NCI-H1417 (cell line): ENCODE data around the gene HEXA.
"Not testable (repeated sequence)": the region's sequence is repeated elsewhere in the genome, so short reads cannot be mapped to it uniquely, and the experiment has no call there.

ENCODE experiments used
- DNase-seq, 3 experiments: peaks; one replicate each; lab custom pipeline; 2025; lab: John Stamatoyannopoulos, UW

HEXA gene

DNA sequence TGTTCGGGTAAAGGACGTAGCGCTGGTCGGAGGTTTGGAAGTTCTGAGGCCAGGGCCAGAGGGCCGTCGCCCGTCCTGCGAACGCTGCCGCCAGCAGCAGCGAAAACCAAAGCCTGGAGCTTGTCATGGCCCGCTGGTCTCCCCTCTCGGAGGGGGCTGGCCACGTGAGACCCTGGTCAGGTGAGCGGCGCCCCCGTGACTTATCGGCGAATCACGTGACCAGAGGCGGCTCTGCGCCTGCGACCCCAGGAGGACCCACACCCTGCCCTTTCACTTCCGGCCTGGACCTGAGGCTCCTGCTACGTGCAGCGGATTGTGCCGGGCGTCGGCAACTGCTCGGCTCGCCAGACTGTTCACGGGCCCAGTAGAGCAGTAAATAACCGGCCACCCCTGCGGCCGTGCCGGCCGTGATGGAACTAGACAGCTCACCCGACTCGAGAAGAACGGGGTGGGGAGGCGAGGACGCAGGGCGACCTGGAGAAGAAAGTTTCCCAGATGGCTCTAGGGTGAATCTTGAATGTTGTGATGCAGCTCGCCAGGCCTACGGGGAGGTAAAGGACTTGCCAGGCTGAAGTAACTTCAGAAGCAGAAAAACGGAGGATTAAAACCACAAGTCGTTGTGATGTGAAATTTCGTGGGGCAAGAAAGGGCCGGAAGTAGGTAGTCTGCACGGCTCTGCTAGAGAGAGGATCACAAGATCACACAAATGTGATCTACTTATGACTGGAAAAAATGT, at the start of gene HEXA:
Gene HEXA (minus strand): TSS at position 169 of the 736 bp plus-strand sequence. CDS start 42 bp downstream, at position 127.
- peak; percentile 97 to 98 (median 98) for DNase-seq

DNA sequence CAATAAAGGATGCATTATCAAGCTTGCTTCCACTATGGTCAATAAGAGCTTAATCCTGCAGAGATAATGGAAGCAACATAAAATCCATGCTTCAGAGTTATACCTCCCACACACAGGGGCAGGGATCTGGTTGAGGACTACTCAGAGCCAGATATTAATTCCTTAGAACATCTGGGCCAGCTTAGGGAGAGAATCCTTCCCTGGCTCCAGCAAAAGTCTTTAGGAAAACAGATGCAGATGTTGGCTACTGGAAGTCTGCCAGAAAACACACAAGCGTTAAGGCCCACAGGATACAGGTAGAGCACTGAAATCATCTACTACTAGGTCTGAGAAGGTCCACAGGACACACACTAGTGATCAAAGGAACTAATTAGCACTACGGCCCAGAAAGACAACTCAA, 47.4 kb upstream of the HEXA start:
- DNase-seq, result no peak

DNA sequence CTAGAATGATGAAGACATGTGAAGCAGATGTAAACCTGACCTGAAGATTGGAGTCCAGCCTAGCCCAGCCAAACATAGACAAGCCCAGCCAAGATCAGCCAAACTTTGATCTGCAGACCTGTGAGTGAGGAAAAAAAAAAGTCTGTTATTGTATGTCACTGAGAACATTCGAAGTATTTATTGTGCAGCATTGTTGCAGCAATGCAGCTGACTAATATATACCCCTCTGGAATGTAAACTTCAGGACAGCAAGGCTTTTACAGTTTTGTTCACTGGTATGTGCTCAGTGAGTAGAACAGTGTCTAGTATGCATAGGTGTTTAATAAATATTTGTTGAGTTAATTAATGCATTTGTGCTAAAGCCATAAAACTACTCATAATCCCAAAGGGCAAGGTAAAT, 45.7 kb upstream of the HEXA start:
- no peak for DNase-seq

DNA sequence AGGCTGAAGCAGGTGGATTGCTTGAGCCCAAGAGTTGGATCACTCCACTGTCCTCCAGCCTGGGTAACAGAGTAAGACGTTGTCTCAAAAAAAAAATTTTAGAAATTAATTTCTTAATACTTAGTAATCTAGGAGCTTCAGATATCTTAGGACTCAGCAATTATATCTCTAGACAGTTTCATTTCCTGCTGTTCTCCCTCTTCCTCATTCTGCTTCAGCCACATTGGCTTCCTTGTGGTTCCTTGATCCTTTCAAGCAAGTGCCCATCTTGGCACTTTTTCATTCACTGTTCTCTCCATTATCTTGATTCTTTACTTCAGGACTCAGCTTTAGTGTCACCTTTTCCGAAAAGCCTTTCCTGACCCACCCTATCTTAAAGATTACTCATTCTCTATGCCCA, 44.8 kb upstream of the HEXA start:
- DNase-seq, result no peak

DNA sequence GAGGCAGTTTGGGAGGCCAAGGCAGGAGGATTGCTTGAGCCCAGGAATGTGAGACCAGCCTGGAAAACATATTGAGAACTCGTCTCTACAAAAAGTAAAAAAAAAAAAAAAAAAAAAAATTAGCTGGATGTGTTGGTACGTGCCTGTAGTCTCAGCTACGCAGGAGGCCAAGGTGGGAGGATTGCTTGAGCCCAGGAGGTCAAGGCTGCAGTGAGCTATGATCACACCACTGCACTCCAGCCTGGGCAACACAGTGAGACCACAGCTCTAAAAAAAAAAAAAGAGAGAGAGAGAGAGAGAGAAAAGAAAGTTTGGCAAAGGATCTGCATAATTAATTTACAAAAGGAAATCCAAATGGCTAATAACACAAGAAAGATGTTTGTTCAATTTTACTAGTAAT, 44.0 kb upstream of the HEXA start:
- DNase-seq, result not testable (repeated sequence)

DNA sequence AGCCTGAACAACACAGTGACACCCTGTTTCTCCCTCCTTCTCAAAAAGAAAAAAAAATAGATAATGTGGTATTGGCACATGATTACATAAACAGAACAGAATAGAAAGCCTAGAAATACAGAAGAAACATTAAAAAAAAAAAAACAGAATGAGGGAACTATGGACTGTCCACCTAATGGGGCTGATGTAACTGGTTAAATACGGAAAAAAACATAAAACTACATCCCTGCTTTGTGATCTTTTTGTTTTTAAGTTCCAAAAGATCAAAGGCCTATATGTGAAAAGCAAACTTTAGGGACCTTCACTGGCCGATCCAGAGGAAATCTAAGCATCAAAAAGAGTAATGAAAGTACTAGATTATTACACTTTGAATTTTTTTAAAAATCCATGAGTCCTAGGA, 39.5 kb upstream of the HEXA start:
- no peak for DNase-seq

DNA sequence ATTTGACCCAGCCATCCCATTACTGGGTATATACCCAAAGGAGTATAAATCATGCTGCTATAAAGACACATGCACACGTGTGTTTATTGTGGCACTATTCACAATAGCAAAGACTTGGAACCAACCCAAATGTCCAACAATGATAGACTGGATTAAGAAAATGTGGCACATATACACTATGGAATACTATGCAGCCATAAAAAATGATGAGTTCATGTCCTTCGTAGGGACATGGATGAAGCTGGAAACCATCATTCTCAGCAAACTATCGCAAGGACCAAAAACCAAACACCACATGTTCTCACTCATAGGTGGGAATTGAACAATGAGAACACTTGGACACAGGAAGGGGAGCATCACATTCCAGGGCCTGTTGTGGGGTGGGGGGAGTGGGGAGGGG, 37.5 kb upstream of the HEXA start:
- DNase-seq, result not testable (repeated sequence)

DNA sequence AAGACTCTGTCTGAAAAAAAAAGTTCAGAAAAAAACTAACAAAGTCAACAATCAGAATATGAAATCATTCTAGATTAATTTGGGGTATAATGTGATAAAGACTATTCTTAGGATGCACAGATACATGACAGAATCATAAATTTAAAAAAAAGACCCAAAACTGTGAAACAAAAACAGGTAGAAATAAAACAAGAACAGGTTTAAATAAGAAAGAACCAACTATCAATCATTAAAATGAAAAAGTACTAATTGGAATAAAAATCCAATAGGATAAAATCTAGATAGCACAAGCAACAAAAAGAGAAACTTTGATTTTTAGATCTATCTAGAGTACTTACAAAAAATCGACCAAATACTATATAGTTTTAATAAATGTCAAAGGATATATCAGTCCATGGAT, 35.7 kb upstream of the HEXA start:
- no peak for DNase-seq

DNA sequence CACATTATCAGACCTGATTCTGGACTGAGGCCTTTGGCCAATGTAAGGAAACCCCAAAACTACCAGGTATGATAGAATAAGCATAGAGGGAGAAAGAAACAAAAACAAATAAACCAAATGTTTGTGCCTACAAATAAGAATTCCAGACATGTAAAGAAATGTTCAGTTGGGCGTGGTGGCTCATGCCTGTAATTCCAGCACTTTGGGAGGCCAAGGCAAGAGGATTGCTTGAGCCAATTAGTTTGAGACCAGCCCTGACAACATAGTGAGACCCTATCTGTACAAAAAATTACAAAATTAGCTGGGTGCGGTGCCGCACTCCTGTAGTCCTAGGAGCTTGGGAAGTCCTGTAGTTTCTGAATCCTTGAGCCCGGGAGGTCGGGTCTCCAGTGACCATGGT, 35.3 kb upstream of the HEXA start:
- no peak for DNase-seq

DNA sequence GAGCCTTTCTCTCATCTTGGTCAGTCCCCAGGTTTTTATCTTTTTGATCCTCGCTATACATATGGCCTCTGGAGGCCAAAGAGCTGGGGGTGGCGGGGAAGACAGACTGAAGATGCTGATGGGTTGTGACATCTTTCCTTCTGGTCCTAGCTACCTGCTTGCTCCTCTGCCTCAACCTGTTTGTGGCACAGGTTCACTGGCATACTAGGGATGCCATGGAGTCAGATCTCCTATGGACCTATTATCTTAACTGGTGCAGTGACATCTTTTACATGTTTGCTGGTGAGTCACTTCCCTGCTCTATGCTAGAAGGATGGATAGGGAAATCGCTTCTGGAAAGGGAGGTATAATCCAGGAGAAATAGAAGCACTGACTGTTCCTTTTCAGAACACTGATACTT, 31.1 kb upstream of the HEXA start:
- DNase-seq, result no peak

DNA sequence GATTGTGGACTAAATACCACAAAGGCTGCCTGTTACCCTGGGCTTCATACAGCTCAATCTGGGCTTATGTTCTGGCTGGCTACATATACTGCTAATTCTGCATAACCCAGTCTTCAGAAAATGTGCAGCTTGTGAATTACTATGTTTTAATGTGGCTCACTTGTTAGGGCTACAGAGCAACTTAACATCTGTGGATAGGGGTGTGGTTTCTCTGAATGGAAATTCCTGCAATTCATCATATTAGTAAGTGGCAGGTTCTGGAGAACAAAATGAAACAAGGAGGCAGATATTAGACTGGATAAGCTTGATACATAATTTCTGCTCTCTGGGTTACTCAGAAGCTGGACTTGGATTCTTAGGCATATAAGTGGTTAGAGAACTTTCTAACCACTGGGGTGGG, 29.0 kb upstream of the HEXA start:
- DNase-seq, result no peak

DNA sequence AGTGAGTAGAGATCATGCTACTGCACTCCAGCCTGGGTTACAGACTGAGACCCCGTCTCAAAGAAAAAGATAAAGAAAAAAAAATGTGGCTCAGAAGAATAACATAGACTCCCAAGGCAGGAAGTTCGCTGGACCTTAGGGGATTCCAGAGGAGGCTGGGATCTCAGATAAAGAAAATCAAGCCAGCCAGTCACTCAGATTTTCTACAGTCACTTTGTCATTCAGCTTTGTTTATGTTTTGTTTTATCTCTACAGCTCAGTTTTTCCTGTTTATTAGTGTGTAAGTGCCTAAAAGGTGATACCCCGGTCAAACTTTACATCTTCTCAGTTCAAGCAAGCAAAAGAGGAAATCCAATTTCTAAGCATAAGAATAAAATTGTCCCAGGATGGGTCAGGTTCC, 28.5 kb upstream of the HEXA start:
- no peak for DNase-seq

DNA sequence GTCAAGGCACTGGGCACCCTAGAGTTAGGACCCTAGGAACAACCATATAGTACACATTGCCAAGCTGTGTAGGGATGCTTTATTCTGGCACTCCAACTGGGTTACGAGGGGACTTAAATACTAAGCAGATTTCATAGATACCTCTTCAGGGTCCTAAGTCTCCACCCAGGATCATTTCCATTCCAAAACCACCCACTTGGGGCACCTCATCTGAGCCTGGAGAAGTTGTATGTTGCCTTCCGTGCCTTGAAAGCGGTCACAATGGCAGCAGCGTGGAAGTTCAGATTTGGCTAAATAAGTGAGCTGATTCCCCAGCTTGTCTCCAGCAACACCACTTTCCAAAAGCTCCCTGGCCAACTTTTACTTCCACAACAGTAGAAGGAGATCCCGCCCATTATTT, 26.9 kb upstream of the HEXA start:
- DNase-seq, result no peak

DNA sequence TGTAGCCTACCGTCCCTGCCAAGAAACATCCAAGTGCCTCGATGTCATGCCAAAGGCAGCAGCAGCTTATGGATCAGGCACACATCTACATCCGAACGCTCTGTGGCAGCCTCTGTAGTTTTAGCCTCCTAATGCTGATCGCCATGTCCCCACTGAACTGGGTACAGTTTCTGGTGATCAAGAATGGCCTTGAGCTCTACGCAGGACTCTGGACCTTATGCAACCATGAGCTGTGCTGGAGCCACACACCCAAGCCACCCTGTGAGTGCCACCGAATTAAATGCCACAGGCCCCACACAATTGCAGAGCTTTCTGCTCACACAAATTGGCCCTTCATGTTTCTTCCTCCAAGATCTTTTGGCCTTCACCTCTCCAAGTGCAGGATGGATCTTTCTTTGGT, 22.8 kb upstream of the HEXA start:
- no peak for DNase-seq

DNA sequence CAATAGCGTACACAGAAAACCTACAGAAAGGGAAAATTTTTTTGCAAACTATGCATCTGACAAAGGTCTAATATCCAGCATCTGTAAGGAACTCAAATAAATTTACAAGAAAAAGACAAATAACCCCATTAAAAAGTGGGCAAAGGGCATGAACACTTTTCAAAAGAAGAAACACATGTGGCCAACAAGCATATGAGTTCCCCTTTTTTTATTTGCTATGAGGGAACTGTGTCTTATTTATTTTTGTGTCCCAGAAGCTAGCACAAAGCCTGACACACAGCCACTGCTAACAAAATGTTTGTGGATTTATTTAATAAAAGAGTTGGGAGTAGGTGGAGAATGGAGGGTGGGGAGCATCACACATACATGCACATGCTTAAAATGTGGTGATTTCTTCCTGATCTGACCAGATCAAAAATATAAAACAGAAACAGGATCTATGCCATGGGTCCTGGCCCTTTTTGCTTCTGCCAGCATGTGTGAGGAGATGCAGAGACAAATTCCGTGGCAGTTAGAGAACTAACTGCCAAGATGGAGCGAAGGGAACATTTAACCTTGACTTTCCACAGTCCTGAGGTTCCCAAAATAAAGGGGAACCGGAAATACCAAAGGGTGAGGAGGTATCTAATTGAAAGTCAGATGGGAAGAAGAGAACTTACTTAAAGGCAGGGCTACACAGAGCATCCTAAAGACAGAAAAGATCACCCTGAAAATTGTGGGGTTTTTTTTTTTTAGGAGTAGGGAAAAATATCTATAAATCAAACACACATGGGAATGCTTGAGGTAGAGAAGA, 22.2 kb upstream of the HEXA start, which contains the start of gene TMEM202:
Gene TMEM202 (plus strand): TSS at position 510 of the 793 bp plus-strand sequence. CDS start 22 bp downstream, at position 532.
- DNase-seq, result no peak

DNA sequence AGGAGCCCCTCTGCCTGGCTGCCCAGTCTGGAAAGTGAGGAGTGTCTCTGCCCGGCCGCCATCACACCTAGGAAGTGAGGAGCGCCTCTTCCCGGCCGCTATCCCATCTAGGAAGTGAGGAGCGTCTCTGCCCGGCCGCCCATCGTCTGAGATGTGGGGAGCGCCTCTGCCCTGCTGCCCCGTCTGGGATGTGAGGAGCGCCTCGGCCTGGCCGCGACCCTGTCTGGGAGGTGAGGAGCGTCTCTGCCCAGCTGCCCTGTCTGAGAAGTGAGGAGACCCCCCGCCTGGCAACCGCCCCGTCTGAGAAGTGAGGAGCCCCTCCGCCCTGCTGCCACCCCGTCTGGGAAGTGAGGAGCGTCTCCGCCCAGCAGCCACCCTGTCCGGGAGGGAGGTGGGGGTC, 20.5 kb upstream of the HEXA start:
- DNase-seq, result not testable (repeated sequence)

DNA sequence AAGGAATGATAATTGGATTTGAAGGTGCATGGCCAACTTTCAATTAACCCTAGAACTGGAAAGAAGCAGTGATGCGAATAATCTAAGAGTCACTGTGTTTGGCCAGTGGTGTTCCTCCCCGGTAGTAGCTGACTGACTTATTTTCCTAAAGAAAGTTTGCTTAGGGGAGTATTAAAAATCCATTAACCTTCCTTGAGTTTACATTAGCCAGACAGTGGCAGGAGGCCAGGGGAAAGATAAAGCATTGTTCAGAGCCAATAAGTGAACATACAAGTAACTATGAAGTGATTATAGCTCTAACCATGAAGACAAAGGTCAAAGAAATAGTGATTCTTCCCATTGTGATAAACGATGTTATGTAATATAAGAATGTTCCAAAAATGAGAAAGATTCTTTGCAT, 13.4 kb upstream of the HEXA start:
- DNase-seq, result no peak

DNA sequence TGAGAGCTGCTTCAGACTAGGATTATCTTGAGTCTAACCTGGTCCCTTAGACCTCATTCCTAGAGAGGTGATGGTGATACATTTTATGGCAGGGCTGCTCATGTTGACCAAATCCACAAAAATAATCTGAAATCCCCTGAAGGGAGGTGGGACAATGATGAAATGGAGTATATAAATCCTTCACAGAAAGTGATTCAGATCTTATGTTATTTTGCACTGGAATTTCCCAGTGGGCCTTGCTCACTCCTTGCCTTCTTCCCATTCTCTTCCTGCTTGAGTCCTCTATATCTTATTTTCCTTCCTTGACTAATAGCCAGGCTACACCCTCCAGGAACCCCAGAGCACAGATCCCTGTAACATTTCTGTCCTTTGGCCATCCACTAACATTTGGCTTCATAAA, 11.9 kb upstream of the HEXA start:
- DNase-seq, result no peak

DNA sequence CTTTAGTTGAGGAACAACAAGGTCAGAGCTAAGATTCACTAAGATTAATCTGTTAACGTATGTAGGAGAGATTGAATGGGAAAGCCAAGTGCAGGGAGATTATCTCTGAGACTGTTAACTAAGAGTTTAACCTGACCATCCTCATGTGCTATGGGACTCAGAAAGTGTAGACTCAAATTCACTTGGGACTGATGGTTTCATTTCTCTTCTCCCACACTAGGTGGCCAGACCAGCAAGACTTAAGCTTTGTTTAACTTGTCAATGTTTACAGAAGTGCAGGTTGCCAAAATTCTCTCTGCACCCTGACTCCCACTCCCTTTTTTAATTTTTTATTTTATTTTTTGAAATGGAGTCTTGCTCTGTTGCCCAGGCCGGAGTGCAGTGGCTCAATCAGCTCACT, 6.3 kb upstream of the HEXA start:
- peak in 1 of 3 experiments; percentile 10 for DNase-seq

DNA sequence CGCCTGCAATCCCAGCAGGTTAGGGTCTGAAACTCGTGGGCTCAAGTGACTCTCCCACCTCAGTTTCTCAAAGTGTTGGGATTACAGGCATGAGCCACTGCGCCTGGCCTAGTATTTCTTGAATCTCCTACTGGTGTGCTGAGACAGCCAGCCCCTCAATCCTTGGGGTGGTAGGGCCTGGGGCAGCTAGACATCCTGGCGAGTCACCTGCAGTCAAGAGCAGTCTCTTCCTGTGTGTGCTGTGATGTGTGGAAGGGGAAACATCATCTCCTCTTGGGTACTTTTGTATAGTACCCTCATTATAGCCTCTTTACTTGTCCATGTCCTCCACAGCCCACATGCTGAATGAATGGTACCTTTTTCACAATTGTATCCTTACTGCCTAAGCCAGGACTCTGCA, 4.9 kb upstream of the HEXA start:
- no peak for DNase-seq

DNA sequence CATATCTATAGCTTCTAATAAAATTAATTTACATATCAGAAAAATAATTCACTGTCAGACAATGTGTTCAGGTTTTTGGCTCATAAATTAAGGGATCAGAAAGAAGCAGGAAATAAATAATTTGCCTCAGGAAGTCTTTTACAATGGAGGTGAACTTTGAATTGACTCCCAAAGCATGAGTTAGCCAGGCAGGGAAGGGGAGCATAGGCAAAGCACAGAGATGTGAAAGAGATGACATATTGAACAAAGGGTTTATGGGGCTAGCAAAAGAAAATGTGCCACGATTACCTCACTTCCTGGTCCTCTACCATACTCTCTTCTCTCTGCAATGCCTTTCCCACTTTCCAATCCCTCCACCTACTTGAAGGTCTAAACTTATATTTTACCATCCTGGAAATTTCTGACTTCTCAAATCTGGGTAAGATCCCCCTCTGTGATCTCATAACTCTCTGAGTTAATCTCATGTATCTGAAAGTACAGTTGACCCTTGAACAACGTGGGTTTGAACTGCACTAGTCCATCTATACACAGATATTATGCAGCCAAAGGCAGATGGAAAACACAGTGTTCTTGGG, 4.1 kb upstream of the HEXA start:
- DNase-seq, result no peak

DNA sequence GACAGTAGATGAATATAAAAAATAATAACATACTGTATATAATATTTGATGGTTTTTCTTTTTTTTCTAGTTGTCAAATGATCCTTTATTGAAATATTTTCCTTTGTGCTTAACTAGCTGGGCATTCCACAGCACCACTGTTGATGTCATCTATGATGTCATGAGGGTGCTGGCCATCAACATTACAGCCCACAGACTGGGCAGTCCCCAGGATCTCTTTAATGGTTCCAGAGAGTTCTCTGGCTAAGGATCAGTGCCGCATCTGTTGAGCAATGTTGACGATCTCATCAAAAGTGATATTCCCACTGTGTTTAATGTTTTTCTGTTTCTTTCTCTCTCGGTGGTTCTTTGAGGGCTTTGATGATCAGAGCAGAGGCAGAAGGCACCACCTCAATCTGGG, 3.3 kb upstream of the HEXA start:
- DNase-seq, result not testable (repeated sequence)

DNA sequence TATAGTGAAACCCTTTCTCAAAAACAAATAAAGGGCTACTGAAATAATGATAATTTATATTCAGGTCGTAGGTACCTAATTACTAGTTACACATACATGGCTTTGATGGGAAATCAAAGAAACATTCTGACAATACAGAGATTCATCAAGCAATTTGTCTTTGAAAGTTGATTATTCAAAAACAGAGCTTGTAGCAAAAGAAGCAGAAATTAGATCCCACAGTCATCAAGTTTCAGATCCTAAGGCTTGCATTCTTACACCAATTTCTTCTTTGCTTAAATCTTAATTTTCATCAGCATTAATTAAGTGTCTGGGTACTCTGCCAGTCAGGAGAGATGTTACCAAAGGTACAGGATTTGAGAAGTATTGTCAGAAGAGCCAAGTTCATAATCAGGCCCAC, 1.5 kb upstream of the HEXA start:
- DNase-seq, result no peak
